Suppressor macrophage treated with lipopolysaccharide for 1 hour (primary cell): Measurements from ENCODE around the gene MAPK8.
"Not testable (repeated sequence)": the region's sequence is repeated elsewhere in the genome, so short reads cannot be mapped to it uniquely, and the experiment has no call there.

Experiments
- DNase-seq, 3 donors: peaks; one replicate each; pipeline ENCODE4 v3.0.0-alpha.2; 2020 to 2022

The MAPK8 gene

DNA sequence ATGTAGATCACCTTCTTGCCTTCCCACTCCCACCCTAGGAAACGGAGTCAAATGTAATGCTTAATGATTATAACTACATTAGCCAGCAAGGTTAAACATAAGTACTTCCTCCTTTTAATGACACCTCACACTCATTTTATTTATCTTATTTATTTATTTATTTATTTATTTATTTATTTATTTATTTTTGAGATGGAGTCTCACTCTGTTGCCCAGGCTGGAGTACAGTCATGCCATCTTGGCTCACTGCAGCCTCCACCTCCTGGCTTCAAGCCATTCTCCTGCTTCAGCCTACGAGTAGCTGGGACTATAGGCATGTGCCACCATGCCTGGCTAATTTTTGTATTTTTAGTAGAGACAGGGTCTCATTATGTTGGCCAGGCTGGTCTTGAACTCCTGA is 115.4 kb downstream of the MAPK8 start:
- DNase-seq = not testable (repeated sequence)

GRCh38 chr10:48423884-48424283 is 117.4 kb downstream of the MAPK8 start:
- DNase-seq = no peak

- DNase-seq = no peak
Observed at GRCh38 chr10:48428896-48429295, 122.4 kb downstream of the MAPK8 start.

DNA sequence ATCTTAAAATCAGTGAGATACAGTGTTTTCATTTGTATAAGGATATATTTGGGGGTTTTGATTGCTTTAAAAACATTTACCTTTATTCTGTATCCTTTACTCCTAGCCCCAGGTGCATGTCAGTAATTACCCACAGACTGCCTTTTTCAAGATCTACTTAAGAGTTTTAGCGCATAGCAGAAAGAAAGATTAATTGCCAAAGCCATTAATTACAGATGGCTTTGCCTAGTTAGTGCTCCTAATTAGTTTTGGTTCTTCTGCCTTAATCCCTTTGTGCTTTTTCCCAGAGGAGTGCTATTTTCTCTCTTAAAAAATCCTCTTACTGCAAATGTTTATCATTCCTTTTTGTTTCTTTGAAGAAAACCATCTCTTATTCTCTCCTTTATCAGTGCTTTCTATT is 122.8 kb downstream of the MAPK8 start:
- no peak for DNase-seq

DNA sequence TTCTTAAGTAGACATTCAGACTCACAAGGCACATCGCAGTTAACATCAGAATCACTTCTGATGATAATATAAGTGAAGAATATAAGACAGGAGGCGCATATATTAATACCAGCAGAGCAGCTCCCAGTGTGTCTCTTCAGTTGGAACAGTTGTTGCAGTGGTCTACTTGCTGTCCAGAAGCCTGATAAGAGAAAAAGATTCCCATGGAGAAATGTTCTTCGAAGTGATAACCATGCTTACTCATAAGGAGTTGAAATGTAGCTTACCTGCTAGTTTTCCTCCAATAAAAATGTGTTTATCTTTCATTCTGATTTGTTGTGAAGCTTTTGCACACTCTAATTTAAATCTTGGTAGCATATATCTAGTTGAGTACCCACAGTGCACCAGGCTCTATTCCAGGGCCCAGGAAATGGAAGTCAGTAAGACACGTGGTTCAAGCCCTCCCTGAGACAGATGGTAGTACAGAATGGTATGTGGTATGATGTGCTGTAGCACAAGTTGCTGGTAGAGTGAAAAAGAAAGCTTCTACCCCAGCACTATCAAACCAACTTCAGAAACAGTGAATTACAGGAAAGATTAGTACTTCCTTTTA is 124.0 kb downstream of the MAPK8 start:
- no peak for DNase-seq

DNA sequence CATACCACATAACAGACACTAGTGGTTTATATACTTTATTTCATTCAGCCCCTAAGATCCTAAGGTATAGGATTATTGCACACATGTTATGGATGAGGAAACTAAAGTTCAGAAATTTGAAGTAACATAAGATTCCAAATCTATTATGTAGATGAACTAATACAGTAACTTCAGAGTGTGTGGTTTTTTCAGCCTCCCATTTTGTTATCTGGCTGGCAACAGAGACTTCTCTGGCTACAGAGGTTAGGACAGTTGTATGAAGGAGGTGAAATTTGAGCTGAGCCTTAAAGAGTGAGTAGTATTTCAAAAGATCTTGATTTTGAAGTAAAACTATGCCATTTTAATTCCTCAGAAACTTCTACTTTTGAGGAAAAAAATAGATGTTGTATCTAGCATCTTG is 125.4 kb downstream of the MAPK8 start:
- no peak for DNase-seq

GRCh38 chr10:48437546-48437945 is 131.1 kb downstream of the MAPK8 start:
- no peak for DNase-seq

GRCh38 chr10:48439031-48439430 is 132.6 kb downstream of the MAPK8 start:
- no peak for DNase-seq

DNA sequence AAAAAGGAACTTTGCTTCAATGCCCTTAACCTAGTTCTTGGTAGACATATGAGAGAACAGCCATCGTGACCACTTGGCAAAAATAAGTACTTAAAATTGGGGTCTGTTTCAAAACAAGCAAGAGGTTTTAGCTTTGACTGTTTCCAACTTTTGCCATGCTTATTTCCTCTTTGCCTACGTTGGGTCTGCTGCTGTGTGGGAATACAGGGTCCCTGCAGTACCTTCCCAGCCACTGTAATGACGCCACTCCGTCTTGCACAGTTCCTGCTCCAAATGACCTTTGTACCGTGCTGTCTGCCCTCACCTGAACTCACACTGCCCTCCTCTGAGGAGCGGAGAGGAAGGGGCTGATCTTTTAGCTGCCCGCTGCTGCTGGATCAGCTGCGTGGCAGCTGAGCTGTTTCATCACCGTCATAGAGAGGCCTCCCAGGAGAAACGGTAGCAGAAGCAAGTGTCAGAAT is 133.1 kb downstream of the MAPK8 start:
- DNase-seq = no peak

DNA sequence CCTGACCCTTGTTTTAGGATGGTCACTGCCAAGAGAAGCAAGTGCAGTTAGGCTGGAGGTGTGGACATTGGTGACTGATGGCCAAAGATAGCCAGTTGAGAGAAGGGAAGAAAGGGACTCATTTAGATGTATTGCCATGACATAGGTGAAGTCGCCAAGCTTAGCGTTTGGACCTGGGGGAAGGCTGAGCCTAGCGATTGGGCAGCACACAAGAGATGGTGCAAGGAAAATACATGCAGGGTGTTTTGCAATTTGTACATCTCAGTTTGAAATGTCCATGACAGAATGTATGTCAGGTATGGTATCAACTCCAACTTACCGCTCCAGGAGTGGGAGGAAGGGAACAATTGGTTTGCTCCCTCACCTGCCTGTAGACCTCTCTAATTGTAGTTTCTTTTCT is 134.3 kb downstream of the MAPK8 start:
- DNase-seq = no peak

- DNase-seq = no peak
Observed at GRCh38 chr10:48442090-48442808, 135.8 kb downstream of the MAPK8 start.

GRCh38 chr10:48442809-48443177 is 136.3 kb downstream of the MAPK8 start:
- DNase-seq = no peak

DNA sequence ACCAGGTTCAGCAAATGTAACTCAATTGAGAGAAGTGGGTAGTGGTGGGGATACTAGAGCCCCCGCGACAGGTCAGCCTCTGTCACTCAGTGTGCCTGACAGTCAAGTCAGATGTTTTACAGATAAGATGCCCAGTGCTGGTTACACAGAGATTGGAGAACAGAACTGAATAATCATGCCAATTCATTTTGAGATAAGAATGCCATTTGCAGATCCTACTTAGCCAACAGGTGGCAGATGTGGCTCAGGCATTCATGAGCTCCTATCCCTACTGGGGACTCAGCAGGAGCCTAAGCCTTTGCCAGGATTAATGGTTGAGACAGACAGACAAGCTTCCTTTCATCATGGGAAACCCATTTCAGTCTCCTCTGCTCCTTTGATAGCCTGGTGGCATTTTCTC is 137.8 kb downstream of the MAPK8 start:
- peak; percentile 11 to 34 (median 18) for DNase-seq

GRCh38 chr10:48444861-48445841 is 138.7 kb downstream of the MAPK8 start:
- peak in 1 of 3 donors; percentile 1 for DNase-seq

- no peak for DNase-seq
Observed at GRCh38 chr10:48445932-48446331, 139.5 kb downstream of the MAPK8 start.

DNA sequence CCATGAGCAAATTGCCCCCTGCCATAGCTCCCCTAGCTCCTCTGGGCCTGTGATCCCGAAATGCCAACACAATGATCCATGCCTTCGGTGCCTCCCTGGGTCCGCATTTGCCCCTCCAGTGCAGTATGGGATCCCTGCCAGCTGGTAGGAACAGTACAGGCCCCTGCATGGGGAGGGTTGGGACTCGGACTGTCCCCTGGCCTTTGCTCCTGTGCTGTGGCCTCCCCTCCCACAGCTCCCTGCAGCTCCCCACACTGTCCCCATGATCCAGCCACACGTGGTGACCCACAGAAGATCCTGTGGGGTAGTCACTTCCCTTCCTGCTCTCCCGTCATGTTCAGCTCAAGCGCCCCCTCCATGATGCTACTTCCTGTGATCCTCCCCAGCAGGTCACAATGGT is 140.3 kb downstream of the MAPK8 start:
- peak; percentile 42 to 73 (median 58) for DNase-seq

- DNase-seq = no peak
Observed at GRCh38 chr10:48447356-48448215, 141.1 kb downstream of the MAPK8 start.

DNA sequence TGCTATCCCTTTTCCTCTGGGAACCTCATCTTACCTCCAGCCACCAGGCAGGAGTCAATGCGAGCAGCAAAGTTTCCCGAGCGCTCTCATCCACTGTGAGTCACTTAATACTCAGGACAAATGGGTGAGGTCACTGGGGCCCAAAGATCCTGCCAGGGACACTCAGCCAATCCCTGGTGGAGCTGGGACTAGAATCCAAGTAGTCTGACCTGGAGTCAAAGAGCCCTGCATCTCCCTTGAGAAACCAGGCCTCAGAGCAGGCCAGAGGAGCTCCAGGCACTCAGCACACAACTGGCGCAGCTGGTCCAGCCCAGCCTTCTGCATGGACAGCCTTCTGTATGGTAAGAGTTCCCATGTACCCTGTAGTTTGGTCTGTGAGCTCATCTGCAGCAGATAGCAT is 142.3 kb downstream of the MAPK8 start:
- peak; percentile 18 to 51 (median 38) for DNase-seq

DNA sequence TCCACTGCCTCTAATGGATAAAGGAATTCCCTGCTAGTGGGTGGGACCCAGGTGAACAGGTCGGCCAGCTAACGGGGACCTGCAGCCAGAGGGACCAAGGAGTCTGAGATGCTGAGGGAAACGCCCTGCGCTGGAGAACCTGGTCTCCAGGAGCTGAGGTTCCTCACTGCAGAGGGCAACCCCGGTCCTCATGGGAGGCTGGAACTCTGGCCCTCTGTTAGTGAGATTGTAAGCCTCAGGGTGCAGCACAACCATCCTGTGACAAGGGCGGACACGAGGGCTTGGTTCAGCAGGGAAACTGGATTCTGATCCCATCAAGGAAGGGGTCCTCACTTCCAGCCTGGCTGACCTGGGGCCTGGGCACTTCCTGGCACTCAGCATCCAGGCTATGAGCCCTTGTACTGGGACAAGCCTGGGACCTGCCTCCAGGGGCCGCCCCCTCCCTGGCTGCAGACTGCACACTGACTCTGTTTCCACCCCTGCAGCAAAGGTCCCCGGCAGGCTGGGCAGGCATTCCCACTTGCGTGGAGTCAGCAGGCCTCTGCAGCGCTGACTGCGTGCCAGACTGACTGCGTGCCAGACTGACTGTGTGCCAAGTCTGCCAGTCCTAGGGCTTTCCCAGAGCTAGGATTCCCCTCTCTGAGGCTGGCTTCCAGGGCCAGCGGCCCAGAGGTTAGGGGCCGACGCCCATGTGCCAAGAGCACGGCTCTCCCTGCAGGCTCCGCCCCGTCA is 143.2 kb downstream of the MAPK8 start:
- DNase-seq = no peak

- DNase-seq = no peak
Observed at GRCh38 chr10:48450233-48450740, 143.8 kb downstream of the MAPK8 start.

GRCh38 chr10:48450741-48451466 is 144.4 kb downstream of the MAPK8 start:
- no peak for DNase-seq
